MCF 10A (cell line): ENCODE data around the gene SSTR5. TPM values are rescaled to one million over a fixed set of nuclear protein-coding genes. Genes with fewer than 3 reads are reported as not detected.

Experiments used
- BruUV-seq: library from RNA; stranded (reverse); fragments of 400-500 nt; replicated peaks from 2 replicates; lab custom pipeline; 2021; lab: Mats Ljungman, UMichigan
- CTCF ChIA-PET: fragments of 300-600 bp; sonication (Branson Sonifier 250); formaldehyde crosslinking; extraction: SDS; loops from one replicate; lab custom pipeline; 2021; ENCODE audit warnings: antibody characterized with exemption, inconsistent platforms; lab: Yijun Ruan, JAX
- POLR2A ChIA-PET: fragments of 300-600, 350-650 bp; sonication (Branson Sonifier 250); formaldehyde crosslinking; extraction: SDS; loops from one replicate; lab custom pipeline; 2020; ENCODE audit warnings: antibody characterized with exemption, inconsistent platforms; lab: Yijun Ruan, JAX
- DNase-seq: peaks from one replicate; pipeline ENCODE4 v3.0.0-alpha.2; 2018; ENCODE audit not compliant: unreplicated experiment
- H3K27ac Mint-ChIP-seq: one replicate; pipeline ENCODE4 v1.8.0; 2022; ENCODE audit warnings: mild to moderate bottlenecking, low read depth, mixed read lengths; ENCODE audit not compliant: unreplicated experiment
- H3K27me3 Mint-ChIP-seq: one replicate; pipeline ENCODE4 v1.8.0; 2022; ENCODE audit warnings: mixed read lengths; ENCODE audit not compliant: insufficient read depth, unreplicated experiment
- H3K36me3 Mint-ChIP-seq: one replicate; pipeline ENCODE4 v1.8.0; 2022; ENCODE audit warnings: mild to moderate bottlenecking, moderate library complexity, mixed read lengths; ENCODE audit not compliant: insufficient read depth, unreplicated experiment
- H3K4me1 Mint-ChIP-seq: one replicate; pipeline ENCODE4 v1.8.0; 2022; ENCODE audit warnings: mixed read lengths; ENCODE audit not compliant: insufficient read depth, unreplicated experiment
- H3K4me3 Mint-ChIP-seq: one replicate; pipeline ENCODE4 v1.8.0; 2022; ENCODE audit warnings: mild to moderate bottlenecking, moderate library complexity, mixed read lengths; ENCODE audit not compliant: unreplicated experiment
- H3K9me3 Mint-ChIP-seq: one replicate; pipeline ENCODE4 v1.8.0; 2022; ENCODE audit warnings: mixed read lengths; ENCODE audit not compliant: unreplicated experiment
- CTCF ChIP-seq: fragments of 200-600 bp; IDR thresholded peaks from one replicate; pipeline ENCODE4 v1.8.0; 2022; ENCODE audit warnings: antibody characterized with exemption, mild to moderate bottlenecking; ENCODE audit not compliant: unreplicated experiment
- intact Hi-C: fragments of 100-400 bp; cut with micrococcal nuclease; formaldehyde crosslinking; loops from 2 replicates; pipeline ENCODE4 v1.14.1; 2022
- total RNA-seq: library from RNA; stranded (reverse); gene quantifications from 2 replicates; pipeline ENCODE4 v1.2.3, GENCODE V29; 2022

The SSTR5 gene
- total RNA-seq, 1 experiment from 2014 or later: not detected

- POLR2A ChIA-PET: no interaction called here
- Mint-ChIP-seq H3K9me3 (no peaks in the 10 kb centered on the region), H3K4me3 (no peak overlapping the region), H3K36me3 (no peaks in the 10 kb centered on the region), H3K27me3 (peaks cover 20% of the 10 kb centered on the region), H3K27ac (no peak overlapping the region), H3K4me1 (peaks cover 9% of the 10 kb centered on the region)
- CTCF ChIA-PET: interaction anchor here (1.3 kb wide), 1 partner anchor 74 kb away, joined by 5 read pairs; no protein-coding TSS in a partner anchor
- DNase-seq: no peak
- no TSS peak for BruUV-seq
- intact Hi-C loops: no loop called here
- TF ChIP-seq CTCF: no peak
Observed at GRCh38 chr16:1029259-1029545, 43.3 kb upstream of the SSTR5 start.

- Mint-ChIP-seq H3K4me3 (no peak overlapping the region), H3K27me3 (peaks cover 18% of the 10 kb centered on the region), H3K9me3 (no peaks in the 10 kb centered on the region), H3K4me1 (peaks cover 9% of the 10 kb centered on the region), H3K36me3 (no peaks in the 10 kb centered on the region), H3K27ac (no peak overlapping the region)
- intact Hi-C loops: no loop called here
- POLR2A ChIA-PET: no interaction called here
- no peak for TF ChIP-seq CTCF
- CTCF ChIA-PET: no interaction called here
- no peak for DNase-seq
- BruUV-seq: no TSS peak
Observed at GRCh38 chr16:1030473-1030901, 42.1 kb upstream of the SSTR5 start.

- Mint-ChIP-seq H3K4me3 (no peak overlapping the region), H3K27ac (no peak overlapping the region), H3K36me3 (no peaks in the 10 kb centered on the region), H3K9me3 (no peaks in the 10 kb centered on the region), H3K4me1 (peaks cover 3% of the 10 kb centered on the region), H3K27me3 (peaks cover 6% of the 10 kb centered on the region)
- no peak for DNase-seq
- no TSS peak for BruUV-seq
- intact Hi-C loops: no loop called here
- ChIA-PET POLR2A (interaction anchor here (0.7 kb wide), 1 partner anchor 10 kb away, joined by 4 read pairs; no protein-coding TSS in a partner anchor), CTCF (interaction anchor here (0.6 kb wide), 1 partner anchor 110 kb away, joined by 3 read pairs; no protein-coding TSS in a partner anchor)
- TF ChIP-seq CTCF: no peak
Observed at GRCh38 chr16:1031666-1032065, 40.9 kb upstream of the SSTR5 start.

DNA sequence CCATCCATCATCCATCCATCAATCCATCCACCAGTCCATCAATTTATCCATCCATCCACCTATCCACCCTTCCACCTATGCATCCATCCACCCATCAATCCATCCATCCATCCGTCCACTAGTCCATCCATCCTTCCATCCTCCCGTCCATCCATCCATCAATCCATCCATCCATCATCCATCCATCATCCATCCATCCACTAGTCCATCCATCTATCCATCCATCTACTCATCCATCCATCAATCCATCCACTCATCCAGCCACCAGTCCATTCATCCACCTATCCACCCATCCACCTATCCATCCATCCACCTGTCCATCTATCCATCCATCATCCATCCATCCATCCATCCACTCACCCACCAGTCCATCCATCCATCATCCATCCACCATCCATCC, 39.9 kb upstream of the SSTR5 start:
- intact Hi-C loops: no loop called here
- H3K4me1 Mint-ChIP-seq: no peaks in the 10 kb centered on the region
- no peaks in the 10 kb centered on the region for H3K27me3 Mint-ChIP-seq
- no peak overlapping the region for H3K27ac Mint-ChIP-seq
- H3K4me3 Mint-ChIP-seq: no peak overlapping the region
- ChIA-PET CTCF (no interaction called here), POLR2A (no interaction called here)
- no peaks in the 10 kb centered on the region for H3K9me3 Mint-ChIP-seq
- no peaks in the 10 kb centered on the region for H3K36me3 Mint-ChIP-seq
- no peak for TF ChIP-seq CTCF
- no TSS peak for BruUV-seq
- DNase-seq: no peak
